Osteoblast (primary cell): ENCODE measurements around the gene PPFIBP2. TPM values are rescaled to one million over a fixed set of nuclear protein-coding genes. Genes with fewer than 3 reads are reported as not detected.

Experiments
- DNase-seq: peaks from one replicate; pipeline ENCODE4 v3.0.0; 2011; ENCODE audit warnings: low spot score, mixed read lengths; ENCODE audit not compliant: insufficient read length; ENCODE audit errors: missing footprints
- H2AFZ ChIP-seq: 2 replicates; pipeline ENCODE4 v1.6.0; 2011; ENCODE audit warnings: mild to moderate bottlenecking, low read length
- H3K27ac ChIP-seq: 2 replicates; pipeline ENCODE4 v1.5.1; 2011; ENCODE audit warnings: mild to moderate bottlenecking, low read depth, low read length, moderate library complexity
- H3K27me3 ChIP-seq: 2 replicates; pipeline ENCODE4 v1.6.0; 2012; ENCODE audit warnings: mild to moderate bottlenecking, control low read depth, inconsistent platforms, low read length, moderate library complexity; ENCODE audit not compliant: insufficient read depth
- H3K36me3 ChIP-seq: 2 replicates; pipeline ENCODE4 v1.5.1; 2011; ENCODE audit warnings: mild to moderate bottlenecking, low read length, control low read depth, moderate library complexity; ENCODE audit not compliant: insufficient read depth
- H3K4me1 ChIP-seq: 2 replicates; pipeline ENCODE4 v1.5.1; 2011; ENCODE audit warnings: mild to moderate bottlenecking, low read length, control low read depth, moderate library complexity; ENCODE audit not compliant: insufficient read depth
- H3K4me2 ChIP-seq: 2 replicates; pipeline ENCODE4 v1.6.0; 2011; ENCODE audit warnings: mild to moderate bottlenecking, low read length; ENCODE audit not compliant: insufficient read depth
- H3K4me3 ChIP-seq: fragments of 200-600 bp; sonication (generic); 3 replicates; pipeline ENCODE4 v1.5.1; 2012; ENCODE audit warnings: mild to moderate bottlenecking, low read length, inconsistent platforms; ENCODE audit not compliant: insufficient read depth
- H3K79me2 ChIP-seq: 2 replicates; pipeline ENCODE4 v1.6.0; 2012; ENCODE audit warnings: mild to moderate bottlenecking, low read length, control low read depth, inconsistent platforms; ENCODE audit not compliant: insufficient read depth
- H3K9me3 ChIP-seq: 2 replicates; pipeline ENCODE4 v1.5.1; 2011; ENCODE audit warnings: low read depth, low read length, control low read depth
- H4K20me1 ChIP-seq: 2 replicates; pipeline ENCODE4 v1.6.0; 2012; ENCODE audit warnings: mild to moderate bottlenecking, low read length, control low read depth; ENCODE audit not compliant: insufficient read depth
- total RNA-seq: library from RNA; depleted of rRNA; stranded (reverse); fragments of >200 nt; gene quantifications from 2 replicates; pipeline ENCODE4 v1.2.3, GENCODE V29; 2012
- TF ChIP-seq, protein P1 (sequence below): IDR thresholded peaks from 2 replicates; pipeline ENCODE4 v1.5.1; 2011; ENCODE audit warnings: mild to moderate bottlenecking, low read depth, low read length, moderate library complexity; ENCODE audit errors: extremely low read depth

Gene PPFIBP2
- total RNA-seq, 1 donor: 25.0 TPM

DNA sequence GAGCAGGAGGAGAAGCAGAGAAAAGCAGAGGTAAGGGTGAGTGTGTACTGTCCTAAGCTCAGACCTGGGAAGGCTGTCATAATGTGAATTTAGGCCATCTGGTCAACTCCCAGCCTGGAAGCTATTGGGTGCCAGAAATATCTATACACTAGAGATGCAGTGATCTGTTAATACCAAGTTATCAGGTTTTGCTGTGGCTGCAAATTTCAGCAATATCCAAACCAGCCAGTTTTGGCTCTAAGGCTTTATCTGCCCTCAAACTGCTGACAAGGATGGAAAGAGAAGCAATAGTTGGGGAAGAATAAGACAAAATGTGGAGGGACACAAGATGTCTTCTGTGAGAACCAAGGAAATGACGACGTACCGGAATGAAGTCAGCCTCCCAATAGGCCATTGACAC lies 96.6 kb downstream of the PPFIBP2 start:
- no peaks in the 10 kb centered on the region for H3K36me3 ChIP-seq
- no peak overlapping the region for H3K4me3 ChIP-seq
- DNase-seq: no peak
- no peaks in the 10 kb centered on the region for H3K79me2 ChIP-seq
- TF ChIP-seq, protein P1, sequence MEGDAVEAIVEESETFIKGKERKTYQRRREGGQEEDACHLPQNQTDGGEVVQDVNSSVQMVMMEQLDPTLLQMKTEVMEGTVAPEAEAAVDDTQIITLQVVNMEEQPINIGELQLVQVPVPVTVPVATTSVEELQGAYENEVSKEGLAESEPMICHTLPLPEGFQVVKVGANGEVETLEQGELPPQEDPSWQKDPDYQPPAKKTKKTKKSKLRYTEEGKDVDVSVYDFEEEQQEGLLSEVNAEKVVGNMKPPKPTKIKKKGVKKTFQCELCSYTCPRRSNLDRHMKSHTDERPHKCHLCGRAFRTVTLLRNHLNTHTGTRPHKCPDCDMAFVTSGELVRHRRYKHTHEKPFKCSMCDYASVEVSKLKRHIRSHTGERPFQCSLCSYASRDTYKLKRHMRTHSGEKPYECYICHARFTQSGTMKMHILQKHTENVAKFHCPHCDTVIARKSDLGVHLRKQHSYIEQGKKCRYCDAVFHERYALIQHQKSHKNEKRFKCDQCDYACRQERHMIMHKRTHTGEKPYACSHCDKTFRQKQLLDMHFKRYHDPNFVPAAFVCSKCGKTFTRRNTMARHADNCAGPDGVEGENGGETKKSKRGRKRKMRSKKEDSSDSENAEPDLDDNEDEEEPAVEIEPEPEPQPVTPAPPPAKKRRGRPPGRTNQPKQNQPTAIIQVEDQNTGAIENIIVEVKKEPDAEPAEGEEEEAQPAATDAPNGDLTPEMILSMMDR: no peak
- no peaks in the 10 kb centered on the region for H3K27me3 ChIP-seq
- no peak overlapping the region for H3K4me2 ChIP-seq
- peaks cover 15% of the 10 kb centered on the region for H3K4me1 ChIP-seq
- no peaks in the 10 kb centered on the region for H3K9me3 ChIP-seq
- H4K20me1 ChIP-seq: no peaks in the 10 kb centered on the region
- H3K27ac ChIP-seq: no peak overlapping the region
- no peak overlapping the region for H2AFZ ChIP-seq

GRCh38 chr11:7611411-7611810 lies 97.6 kb downstream of the PPFIBP2 start:
- no peak overlapping the region for H2AFZ ChIP-seq
- no peaks in the 10 kb centered on the region for H4K20me1 ChIP-seq
- TF ChIP-seq, protein P1: no peak
- no peaks in the 10 kb centered on the region for H3K27me3 ChIP-seq
- H3K27ac ChIP-seq: no peak overlapping the region
- H3K9me3 ChIP-seq: no peaks in the 10 kb centered on the region
- no peaks in the 10 kb centered on the region for H3K36me3 ChIP-seq
- H3K4me3 ChIP-seq: no peak overlapping the region
- no peak overlapping the region for H3K4me2 ChIP-seq
- H3K4me1 ChIP-seq: peaks cover 6% of the 10 kb centered on the region
- no peaks in the 10 kb centered on the region for H3K79me2 ChIP-seq
- no peak for DNase-seq

GRCh38 chr11:7612056-7612660 lies 98.4 kb downstream of the PPFIBP2 start:
- DNase-seq: no peak
- Histone ChIP-seq H4K20me1 (no peaks in the 10 kb centered on the region), H3K9me3 (no peaks in the 10 kb centered on the region), H3K79me2 (no peaks in the 10 kb centered on the region), H3K27me3 (no peaks in the 10 kb centered on the region), H3K27ac (no peak overlapping the region), H3K36me3 (no peaks in the 10 kb centered on the region), H3K4me1 (peaks cover 6% of the 10 kb centered on the region), H3K4me3 (no peak overlapping the region), H2AFZ (no peak overlapping the region), H3K4me2 (no peak overlapping the region)
- TF ChIP-seq, protein P1: no peak

GRCh38 chr11:7612661-7613393 lies 99.0 kb downstream of the PPFIBP2 start:
- H4K20me1 ChIP-seq: no peaks in the 10 kb centered on the region
- no peak overlapping the region for H3K4me3 ChIP-seq
- no peaks in the 10 kb centered on the region for H3K9me3 ChIP-seq
- H3K36me3 ChIP-seq: no peaks in the 10 kb centered on the region
- H3K27me3 ChIP-seq: no peaks in the 10 kb centered on the region
- H3K4me1 ChIP-seq: peaks cover 6% of the 10 kb centered on the region
- H3K4me2 ChIP-seq: no peak overlapping the region
- no peak for DNase-seq
- no peak overlapping the region for H2AFZ ChIP-seq
- TF ChIP-seq, protein P1: no peak
- H3K79me2 ChIP-seq: no peaks in the 10 kb centered on the region
- H3K27ac ChIP-seq: no peak overlapping the region
